HG03565 (cell line): ENCODE data around the gene FEZ2.

Source experiments
- ATAC-seq: cut with Tn5 transposase; IDR thresholded peaks from one replicate; pipeline ENCODE4 v1.9.1; 2021; ENCODE audit warnings: mild to moderate bottlenecking, moderate library complexity; ENCODE audit not compliant: unreplicated experiment

Gene FEZ2

GRCh38 chr2:36587556-36587955, 10.4 kb downstream of the FEZ2 start:
- ATAC-seq, result no peak

GRCh38 chr2:36587101-36587500, 10.9 kb downstream of the FEZ2 start:
- ATAC-seq, result no peak

GRCh38 chr2:36586672-36587071, 11.3 kb downstream of the FEZ2 start:
- no peak for ATAC-seq

- ATAC-seq, result no peak
These were observed 13.7 kb downstream of the FEZ2 start for GRCh38 chr2:36584148-36584794.

- no peak for ATAC-seq
These were observed 15.0 kb downstream of the FEZ2 start for GRCh38 chr2:36582951-36583350.

- ATAC-seq, result no peak
These were observed 15.4 kb downstream of the FEZ2 start for GRCh38 chr2:36582538-36582937.

- ATAC-seq, result no peak
These were observed 18.7 kb downstream of the FEZ2 start for GRCh38 chr2:36579297-36579664.

GRCh38 chr2:36578343-36579296, 19.3 kb downstream of the FEZ2 start:
- ATAC-seq, result no peak

- ATAC-seq, result no peak
These were observed 20.1 kb downstream of the FEZ2 start for GRCh38 chr2:36577884-36578283.

- ATAC-seq, result no peak
These were observed 23.4 kb downstream of the FEZ2 start for GRCh38 chr2:36574560-36574959.

GRCh38 chr2:36573165-36573564, 24.8 kb downstream of the FEZ2 start:
- no peak for ATAC-seq

- ATAC-seq, result no peak
These were observed 25.3 kb downstream of the FEZ2 start for GRCh38 chr2:36572719-36573059.

GRCh38 chr2:36572054-36572718, 25.8 kb downstream of the FEZ2 start:
- no peak for ATAC-seq

GRCh38 chr2:36570416-36570815, 27.6 kb downstream of the FEZ2 start:
- no peak for ATAC-seq

GRCh38 chr2:36569267-36569856, 28.6 kb downstream of the FEZ2 start:
- no peak for ATAC-seq

- ATAC-seq, result no peak
These were observed 29.3 kb downstream of the FEZ2 start for GRCh38 chr2:36568516-36569246.

GRCh38 chr2:36567711-36568408, 30.1 kb downstream of the FEZ2 start:
- no peak for ATAC-seq

- no peak for ATAC-seq
These were observed 31.1 kb downstream of the FEZ2 start for GRCh38 chr2:36566887-36567286.

- no peak for ATAC-seq
These were observed 32.3 kb downstream of the FEZ2 start for GRCh38 chr2:36565712-36566111.

- no peak for ATAC-seq
These were observed 33.5 kb downstream of the FEZ2 start for GRCh38 chr2:36564377-36564930.
